LNCAP (cell line): Measurements from ENCODE around the gene MIX23.

Experiments
- CTCF ChIP-seq: fragments of 450-650 bp; IDR thresholded peaks from 2 replicates; pipeline ENCODE4 v1.5.1; 2017; ENCODE audit warnings: mild to moderate bottlenecking

The MIX23 gene

GRCh38 chr3:122355612-122356011, 27.4 kb downstream of the MIX23 start:
- TF ChIP-seq CTCF, result no peak

- no peak for TF ChIP-seq CTCF
These were observed 29.1 kb downstream of the MIX23 start for GRCh38 chr3:122353893-122354401.

GRCh38 chr3:122353215-122353614, 29.8 kb downstream of the MIX23 start:
- TF ChIP-seq CTCF, result no peak

- no peak for TF ChIP-seq CTCF
These were observed 31.4 kb downstream of the MIX23 start for GRCh38 chr3:122351612-122352011.

- no peak for TF ChIP-seq CTCF
These were observed 32.1 kb downstream of the MIX23 start for GRCh38 chr3:122350814-122351418.

GRCh38 chr3:122349171-122349570, 33.9 kb downstream of the MIX23 start:
- no peak for TF ChIP-seq CTCF

- no peak for TF ChIP-seq CTCF
These were observed 39.4 kb downstream of the MIX23 start for GRCh38 chr3:122343654-122344053.

GRCh38 chr3:122342803-122343202, 40.2 kb downstream of the MIX23 start:
- no peak for TF ChIP-seq CTCF
